Activated naive CD8-positive, alpha-beta T cell treated with anti-CD3 and anti-CD28 coated beads, Interleukin-2, amount 50 U/mL, for 16 hours (primary cell): ENCODE data around the gene ESR1.

ENCODE experiments used
- DNase-seq: peaks from one replicate; pipeline ENCODE4 v3.0.0-alpha.2; 2020; ENCODE audit warnings: low read depth, low spot score

ESR1 gene

DNA sequence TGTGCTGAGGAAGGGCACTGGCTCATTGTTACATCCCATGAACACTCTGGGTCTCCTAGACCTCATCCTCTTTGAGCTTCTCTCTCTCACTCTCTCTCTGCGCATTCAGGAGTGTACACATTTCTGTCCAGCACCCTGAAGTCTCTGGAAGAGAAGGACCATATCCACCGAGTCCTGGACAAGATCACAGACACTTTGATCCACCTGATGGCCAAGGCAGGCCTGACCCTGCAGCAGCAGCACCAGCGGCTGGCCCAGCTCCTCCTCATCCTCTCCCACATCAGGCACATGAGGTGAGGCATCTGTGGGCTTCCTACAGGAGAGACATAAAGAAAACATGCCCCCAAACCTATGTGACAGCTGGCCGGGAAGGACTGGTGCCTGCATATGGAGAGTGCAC is 286.8 kb downstream of the ESR1 start:
- DNase-seq, result no peak

DNA sequence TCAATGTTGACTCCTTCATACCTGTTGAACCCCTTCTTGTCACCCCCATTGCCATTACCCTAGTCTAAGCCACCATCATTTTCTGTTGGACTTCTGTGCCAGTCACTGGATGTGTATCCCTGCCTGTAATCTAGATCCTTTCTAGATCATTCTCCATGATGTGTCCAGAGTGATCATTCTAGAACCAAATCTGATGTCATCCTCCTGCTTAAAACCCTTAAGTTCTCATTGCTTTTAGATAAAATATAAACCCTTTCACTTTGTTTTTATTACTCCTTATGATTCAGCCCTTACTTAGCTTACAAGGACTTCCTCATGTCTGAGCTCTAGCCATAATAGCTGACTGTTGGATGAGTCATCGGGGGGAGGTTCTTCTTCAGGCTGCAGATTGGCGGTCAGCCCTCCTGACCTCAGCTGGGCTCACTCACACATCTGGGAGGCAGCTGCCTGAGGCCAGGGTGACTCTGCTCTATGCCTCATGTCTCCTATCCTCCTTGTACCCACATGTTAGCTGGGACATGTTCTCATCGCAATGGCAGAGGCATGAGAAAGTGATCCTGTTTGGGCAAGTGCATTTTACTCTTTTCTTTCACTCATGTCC is 287.6 kb downstream of the ESR1 start:
- no peak for DNase-seq

DNA sequence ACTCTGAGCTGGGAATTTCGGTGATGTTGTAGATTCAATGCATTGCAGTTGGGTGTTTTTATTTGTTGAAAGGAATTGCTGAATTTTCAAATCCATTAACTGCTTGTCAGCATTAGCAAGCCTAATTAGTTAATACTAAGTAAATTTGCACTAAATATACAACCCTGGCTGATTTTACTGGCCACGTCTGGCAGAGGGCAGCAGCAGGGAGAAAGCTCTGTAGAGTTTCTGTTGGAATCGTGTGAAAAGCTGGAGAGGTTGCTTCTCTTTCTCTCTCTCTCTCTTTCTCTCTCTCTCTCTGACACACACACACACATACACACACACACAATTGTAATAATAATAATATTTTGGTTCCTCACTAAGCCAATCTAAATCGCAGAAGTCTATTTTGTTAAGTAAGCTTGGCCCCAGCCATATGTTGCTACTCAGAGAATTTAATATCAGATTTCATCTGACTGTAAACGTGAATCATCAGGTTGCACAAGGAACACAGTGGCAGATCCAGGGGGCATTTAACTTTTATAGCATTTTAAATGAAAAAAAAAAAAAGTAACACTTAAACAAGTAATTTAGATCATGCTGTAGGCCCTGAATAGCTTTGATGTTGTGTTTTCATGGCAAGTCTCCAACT is 289.5 kb downstream of the ESR1 start:
- no peak for DNase-seq

DNA sequence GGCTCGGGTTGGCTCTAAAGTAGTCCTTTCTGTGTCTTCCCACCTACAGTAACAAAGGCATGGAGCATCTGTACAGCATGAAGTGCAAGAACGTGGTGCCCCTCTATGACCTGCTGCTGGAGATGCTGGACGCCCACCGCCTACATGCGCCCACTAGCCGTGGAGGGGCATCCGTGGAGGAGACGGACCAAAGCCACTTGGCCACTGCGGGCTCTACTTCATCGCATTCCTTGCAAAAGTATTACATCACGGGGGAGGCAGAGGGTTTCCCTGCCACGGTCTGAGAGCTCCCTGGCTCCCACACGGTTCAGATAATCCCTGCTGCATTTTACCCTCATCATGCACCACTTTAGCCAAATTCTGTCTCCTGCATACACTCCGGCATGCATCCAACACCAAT is 291.2 kb downstream of the ESR1 start:
- no peak for DNase-seq

DNA sequence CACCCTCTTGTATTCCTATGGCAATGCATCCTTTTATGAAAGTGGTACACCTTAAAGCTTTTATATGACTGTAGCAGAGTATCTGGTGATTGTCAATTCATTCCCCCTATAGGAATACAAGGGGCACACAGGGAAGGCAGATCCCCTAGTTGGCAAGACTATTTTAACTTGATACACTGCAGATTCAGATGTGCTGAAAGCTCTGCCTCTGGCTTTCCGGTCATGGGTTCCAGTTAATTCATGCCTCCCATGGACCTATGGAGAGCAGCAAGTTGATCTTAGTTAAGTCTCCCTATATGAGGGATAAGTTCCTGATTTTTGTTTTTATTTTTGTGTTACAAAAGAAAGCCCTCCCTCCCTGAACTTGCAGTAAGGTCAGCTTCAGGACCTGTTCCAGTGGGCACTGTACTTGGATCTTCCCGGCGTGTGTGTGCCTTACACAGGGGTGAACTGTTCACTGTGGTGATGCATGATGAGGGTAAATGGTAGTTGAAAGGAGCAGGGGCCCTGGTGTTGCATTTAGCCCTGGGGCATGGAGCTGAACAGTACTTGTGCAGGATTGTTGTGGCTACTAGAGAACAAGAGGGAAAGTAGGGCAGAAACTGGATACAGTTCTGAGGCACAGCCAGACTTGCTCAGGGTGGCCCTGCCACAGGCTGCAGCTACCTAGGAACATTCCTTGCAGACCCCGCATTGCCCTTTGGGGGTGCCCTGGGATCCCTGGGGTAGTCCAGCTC is 292.1 kb downstream of the ESR1 start:
- no peak for DNase-seq

DNA sequence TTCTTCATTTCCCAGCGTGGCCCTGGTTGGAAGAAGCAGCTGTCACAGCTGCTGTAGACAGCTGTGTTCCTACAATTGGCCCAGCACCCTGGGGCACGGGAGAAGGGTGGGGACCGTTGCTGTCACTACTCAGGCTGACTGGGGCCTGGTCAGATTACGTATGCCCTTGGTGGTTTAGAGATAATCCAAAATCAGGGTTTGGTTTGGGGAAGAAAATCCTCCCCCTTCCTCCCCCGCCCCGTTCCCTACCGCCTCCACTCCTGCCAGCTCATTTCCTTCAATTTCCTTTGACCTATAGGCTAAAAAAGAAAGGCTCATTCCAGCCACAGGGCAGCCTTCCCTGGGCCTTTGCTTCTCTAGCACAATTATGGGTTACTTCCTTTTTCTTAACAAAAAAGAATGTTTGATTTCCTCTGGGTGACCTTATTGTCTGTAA is 292.7 kb downstream of the ESR1 start:
- DNase-seq, result no peak

DNA sequence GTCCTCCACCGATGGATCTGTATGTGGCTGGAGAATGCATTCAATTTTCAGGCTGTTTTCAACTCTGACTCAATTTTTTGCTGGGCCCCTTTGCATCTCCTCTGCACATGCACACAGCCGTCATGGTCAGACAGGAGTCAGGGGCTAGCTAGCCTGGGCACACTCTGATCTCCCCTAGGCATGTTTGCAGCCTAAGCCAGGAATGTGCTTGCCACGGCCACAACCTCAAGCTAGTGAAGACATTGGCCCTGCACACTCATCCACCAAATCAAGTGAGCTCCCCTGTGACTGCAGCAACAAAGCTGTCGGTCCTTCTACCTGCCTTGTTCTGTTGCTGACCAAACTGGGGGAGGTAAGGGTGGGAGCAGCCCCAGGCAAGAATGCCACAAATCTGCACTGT is 300.5 kb downstream of the ESR1 start:
- DNase-seq, result no peak

DNA sequence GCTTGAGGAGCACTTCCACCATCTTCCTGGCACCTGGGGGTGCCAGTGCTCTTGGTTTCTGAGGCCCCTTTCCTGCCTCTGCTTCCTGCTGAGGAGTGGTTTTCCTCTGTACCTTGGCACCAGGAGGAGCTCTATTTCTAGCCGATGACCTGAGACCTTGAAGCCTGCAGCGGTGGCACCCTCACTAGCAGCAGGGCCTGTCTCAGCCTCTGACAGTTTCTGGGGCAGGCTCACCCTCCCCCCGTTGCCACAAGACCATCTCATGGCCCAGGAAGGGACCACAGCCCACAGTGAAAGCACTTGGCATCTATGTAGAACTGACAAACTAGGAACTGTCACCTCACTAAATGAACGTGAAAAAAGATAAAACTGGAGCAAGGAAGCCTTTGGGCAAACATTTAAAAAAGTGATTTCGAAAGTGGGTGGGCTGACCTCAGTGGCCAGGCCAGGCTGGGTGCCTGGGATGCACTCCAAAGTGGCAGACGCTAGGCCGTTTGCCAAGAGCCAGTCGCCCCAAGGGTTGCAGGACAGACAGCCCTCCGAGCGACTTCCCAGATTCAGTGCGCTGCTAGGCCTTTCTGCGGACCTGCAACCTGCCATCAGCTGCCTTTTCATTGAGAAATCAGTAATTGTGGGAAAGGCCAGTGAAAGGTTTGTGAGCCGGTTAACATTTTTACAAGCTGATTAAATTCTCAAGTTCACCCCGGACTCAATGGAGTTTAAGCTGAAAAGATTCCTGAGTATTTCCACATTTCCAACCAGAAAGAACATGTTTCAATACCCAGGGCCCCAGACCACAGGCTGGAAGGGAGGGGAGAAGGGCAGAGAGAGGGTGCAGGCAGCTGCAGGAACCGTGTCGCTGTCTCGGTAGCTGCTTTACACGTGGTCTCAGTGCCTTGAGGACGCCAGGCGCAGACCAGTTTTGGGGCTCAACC is 303.7 kb downstream of the ESR1 start:
- no peak for DNase-seq

DNA sequence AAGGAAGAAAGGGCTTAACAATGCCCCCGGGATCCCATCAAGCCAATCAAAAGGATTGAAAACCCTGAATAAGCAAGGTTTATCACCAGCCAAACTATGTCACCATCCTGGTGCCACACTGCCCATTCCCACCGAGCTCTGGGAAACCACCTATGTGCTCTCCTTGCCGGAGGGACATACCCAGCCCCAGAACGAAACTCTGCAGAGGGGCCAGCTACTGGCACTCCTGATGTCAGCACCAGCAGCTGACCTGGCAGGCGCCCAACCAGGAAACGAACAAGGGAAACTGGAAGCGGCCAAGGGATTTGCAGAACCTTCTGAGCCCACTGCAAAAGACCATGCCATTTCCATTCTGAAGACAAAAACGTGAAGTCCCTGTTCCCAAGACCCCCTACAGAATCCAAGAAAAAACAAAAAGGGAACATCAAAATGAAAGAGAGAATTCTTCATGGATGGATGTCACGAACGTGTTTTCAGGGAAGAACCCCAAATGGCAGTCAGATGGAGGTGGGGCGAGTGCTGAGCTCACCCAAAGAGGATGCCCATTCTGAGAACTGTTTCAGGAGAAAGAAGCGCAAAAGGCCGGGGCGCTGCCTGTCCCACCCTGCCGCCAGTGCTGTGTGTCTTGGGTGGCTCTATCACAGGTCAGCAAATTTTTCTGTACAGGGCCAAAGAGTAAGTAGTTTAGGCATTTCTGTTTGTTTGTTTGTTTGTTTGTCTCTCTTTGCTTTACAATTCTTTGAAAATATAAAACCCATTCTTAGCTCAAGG is 305.2 kb downstream of the ESR1 start:
- DNase-seq, result no peak

DNA sequence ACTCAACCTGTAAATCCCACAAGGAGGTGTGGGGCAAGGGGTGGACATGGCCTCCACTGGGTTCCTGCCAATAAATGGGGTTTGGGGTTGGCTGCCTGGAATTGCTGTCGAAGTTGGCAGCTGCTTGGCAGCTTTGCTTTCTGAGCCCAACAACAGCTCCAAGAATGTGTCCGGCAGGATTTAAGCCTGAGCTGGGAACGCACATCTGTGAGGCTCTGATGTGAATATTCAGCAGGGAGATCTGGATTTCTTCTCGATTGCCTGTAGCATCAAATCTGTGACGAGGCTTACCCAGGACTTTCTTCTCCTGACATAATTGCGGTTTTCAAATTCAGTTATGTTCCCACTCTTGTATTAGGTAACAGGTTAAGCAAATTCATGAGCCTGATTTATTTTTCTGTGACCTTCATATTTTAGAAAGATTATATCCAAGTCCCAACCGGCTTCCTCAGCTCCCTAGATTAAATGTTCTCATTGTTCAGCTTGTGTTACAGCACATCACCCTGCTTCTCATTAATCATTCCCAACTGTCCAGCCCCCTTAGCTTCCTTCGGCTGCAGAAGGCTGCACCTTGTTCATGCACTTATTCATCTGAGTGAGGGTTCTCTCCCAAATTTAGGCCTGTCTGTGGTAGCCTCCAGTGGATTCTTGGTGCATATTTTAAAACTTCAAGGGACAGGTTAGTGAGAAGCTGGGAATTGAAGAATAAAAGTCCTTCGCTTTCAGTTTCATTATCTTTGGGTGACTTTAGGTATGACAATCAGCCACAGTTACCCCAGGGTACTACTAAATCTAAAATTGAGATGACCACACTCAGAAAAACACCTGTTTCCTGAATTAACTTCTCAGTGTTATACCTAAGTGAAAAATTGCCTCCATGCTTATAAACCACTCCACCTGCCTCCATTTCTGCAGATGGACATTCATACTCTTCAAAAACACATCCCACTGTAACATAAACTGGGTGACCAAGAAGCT is 310.0 kb downstream of the ESR1 start:
- no peak for DNase-seq

DNA sequence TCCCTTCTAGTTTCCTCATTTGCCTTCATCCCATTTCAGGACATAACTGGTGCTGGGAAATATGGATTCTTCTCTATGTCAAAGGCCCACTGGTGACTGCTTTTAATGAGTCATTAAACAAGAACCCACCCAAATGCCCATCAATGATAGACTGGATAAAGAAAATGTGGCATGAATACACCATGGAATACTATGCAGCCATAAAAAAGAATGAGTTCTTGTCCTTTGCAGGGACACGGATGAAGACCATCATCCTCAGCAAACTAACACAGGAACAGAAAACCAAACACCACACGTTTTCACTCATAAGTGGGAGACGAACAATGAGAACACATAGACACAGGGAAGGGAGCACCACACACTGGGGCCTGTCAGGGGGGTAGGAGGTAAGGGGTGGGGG is 310.7 kb downstream of the ESR1 start:
- no peak for DNase-seq

DNA sequence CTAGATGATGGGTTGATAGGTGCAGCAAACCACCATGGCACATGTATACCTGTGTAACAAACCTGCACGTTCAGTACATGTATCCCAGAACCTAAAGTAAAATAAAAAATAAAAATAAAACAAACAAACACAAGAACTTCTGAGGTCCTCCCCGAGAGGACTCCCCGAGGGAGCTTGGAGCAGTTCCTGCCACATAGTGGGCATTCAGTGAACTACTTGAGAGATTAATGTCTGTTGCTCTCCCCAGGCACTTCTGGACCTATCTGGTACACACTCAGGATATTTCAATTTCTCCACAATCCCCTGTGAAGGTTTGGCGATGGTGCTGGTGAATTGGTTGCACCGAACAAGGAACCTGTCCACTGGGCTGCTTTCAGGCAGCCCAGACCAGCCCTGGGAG is 311.2 kb downstream of the ESR1 start:
- DNase-seq, result no peak

DNA sequence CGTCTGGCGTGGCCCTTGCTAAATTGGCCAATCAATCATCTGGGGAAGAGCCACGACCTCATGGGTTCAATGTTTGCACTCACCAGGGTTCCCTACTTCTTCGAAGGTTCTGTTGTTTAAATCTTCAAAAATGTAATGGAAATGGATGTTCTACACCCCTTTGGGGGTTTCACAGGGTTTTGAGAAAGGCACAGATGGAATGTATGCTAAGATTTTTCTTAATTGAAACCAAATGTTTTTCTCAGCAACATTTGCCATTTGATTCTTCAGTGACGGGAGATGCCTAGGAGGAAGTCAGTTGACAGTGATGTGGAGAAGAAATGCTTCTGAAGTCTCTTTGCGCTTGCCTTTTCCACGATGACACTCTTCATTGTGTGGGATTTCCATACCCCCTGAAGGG is 312.3 kb downstream of the ESR1 start:
- DNase-seq, result no peak

DNA sequence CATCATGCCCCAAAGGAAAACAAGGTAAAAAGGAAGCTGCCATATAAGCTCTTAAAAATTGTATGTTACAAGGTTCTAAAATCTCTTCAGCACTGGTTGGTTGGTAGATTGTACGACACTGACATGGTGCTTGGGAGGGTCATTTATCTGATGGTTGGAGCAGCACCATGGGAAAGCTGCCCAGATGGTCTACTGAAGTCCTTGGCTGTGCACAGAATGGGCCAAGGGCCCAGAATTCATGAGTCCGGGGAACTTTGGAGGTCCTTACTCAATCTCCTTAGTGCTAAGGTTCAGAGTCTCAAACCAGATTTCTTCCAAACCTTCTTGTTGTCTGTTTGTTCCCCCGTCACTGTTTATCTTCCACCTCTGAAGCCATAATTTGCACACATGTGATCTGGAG is 314.4 kb downstream of the ESR1 start:
- no peak for DNase-seq

DNA sequence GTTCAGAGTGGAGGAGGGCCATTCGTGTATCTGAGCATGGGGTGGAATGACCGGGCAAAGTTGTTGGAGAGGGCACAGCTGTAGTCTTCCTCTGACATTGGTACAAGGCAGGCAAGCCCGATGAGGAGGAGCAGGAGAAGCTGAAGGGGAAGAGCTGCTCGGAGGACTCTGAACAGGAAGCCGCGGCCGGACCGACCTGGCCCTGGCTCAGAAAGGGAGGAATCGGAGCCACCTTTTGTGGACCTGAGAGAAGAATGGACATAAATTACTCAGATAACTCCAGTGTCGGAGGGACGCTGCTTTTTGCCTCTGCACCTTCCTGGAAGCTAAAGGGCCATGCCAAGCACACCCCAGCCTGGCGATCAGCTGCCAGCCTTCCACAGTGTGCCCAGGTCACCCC is 315.0 kb downstream of the ESR1 start:
- DNase-seq, result no peak

DNA sequence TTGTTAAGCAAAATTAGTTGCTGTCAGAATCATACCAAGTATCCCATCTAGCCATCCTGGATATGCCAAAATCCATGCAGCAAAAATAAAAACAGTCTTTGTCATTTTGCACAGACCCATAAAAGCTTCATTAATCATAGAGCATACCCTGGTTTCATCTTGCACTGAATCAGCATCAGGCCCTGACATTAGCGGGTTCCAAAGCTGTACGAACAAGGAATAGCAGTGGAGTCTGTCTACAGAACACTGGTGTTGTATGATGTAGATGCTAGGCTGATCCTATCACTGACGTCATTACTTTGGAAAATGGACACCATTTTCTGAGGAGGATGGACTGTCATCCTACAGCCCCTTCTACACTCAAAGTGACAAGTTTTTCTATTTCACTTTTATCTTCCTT is 315.6 kb downstream of the ESR1 start:
- DNase-seq, result no peak

DNA sequence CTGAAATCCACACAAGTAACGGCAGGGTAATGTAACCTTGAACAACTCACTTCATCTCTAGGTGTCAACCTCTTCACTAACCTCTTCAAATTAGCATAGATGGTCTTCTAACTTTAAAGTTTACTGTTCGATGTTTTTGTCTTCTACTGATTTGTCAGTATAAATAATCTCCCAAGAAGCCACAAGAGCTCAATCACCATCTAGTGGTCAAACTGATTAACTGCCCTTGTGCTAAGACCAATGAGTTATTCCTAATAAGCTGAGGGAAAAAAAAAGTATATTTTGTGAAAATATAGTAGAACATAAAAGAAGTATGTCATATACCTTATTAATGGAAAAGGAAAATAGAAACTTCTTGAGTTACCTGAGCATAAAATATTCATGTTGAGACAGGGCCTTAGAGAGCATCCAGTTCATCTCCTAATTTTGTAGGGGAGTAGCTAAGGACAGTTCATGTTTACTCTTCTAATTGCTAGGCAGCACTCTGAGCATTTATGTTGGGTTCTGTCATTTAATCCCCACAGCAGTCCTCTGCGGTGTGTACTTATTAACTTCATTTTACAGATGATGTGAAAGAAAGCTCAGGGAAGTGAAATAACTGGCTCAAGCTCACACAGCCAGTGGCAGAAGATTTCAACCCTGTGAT is 317.1 kb downstream of the ESR1 start:
- DNase-seq, result no peak

DNA sequence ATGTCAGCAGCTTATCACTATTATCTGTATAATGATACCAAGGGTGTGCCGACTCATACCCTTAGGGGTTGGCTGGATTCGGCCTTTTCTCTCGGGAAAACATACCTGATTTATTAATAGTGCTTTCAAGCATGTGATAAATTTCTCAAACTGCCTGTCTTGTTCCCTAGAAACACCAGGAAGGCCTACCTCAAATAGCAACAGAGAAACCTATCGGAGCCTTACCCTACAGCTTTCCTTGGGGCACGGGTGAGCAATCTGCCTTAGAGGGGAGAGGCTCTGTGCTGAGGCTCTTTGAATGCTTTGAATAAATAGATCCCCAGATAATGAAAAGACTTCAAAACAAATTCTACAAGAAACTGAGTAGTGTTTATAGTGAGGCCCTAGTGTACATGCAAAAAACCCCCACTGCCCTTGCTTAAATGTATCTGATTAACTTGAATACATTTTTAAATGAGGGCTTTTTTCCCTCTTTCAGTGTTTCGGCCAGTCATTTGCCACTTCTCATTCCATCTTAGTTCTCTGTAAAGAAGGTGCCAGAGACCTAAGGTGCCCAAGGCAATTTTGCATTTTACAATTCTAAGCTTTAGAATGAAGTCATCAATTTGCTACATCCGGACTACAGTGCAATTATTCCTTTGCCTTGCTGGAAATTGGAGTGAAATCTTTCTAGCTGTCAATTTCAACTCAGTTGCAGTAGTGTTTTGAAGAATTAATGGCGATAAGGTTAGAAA is 320.1 kb downstream of the ESR1 start:
- no peak for DNase-seq

DNA sequence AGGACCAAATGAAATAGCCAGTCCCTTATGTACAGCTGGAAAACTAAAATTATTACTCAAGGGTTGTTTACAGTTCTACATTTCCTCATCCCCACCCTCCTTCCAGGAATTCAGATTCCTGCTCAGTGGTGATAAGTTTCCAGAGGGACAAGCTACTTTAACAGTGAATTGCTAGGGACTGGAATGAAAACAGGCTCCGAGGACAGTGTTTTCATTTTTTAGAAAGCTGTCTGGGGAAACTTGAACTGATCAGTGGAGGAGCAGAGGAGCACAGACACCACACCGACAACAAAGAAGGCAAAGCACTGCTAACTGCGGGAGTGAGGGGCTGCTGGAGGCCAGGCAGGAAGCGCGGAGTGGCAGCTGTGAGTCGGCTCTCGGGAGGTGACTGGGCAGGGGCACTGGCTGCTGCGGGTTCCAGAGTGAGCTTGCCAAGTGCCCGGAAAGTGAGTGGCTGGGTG is 322.2 kb downstream of the ESR1 start:
- DNase-seq, result no peak
